Activated CD8-positive, alpha-beta memory T cell treated with anti-CD3 and anti-CD28 coated beads, Interleukin-2, amount 10 ng/mL, durations not matched to agents 7 days and 5 days (primary cell): ENCODE data around the gene PRKCI. TPM values are rescaled to one million over a fixed set of nuclear protein-coding genes. Genes with fewer than 3 reads are reported as not detected.

Experiments
- ATAC-seq: fragments of 150-1000 bp; cut with Tn5 transposase; one replicate; pipeline ENCODE4 v1.10.0; 2021; ENCODE audit warnings: moderate library complexity
- CTCF ChIA-PET: fragments of 350-600 bp; sonication (Branson Sonifier 250); formaldehyde crosslinking; loops from one replicate; lab custom pipeline; 2021; ENCODE audit warnings: antibody characterized with exemption; lab: Charles Lee
- DNase-seq: peaks from one replicate; pipeline ENCODE4 v3.0.0-alpha.2; 2020
- H3K27ac Mint-ChIP-seq: one replicate; pipeline ENCODE4 v1.8.0; 2021; ENCODE audit warnings: mild to moderate bottlenecking, mixed read lengths
- H3K27me3 Mint-ChIP-seq: one replicate; pipeline ENCODE4 v1.8.0; 2021; ENCODE audit warnings: mixed read lengths
- H3K36me3 Mint-ChIP-seq: one replicate; pipeline ENCODE4 v1.8.0; 2021; ENCODE audit warnings: mild to moderate bottlenecking, mixed read lengths
- H3K4me1 Mint-ChIP-seq: one replicate; pipeline ENCODE4 v1.8.0; 2021; ENCODE audit warnings: mixed read lengths
- H3K4me3 Mint-ChIP-seq: one replicate; pipeline ENCODE4 v1.8.0; 2021; ENCODE audit warnings: mild to moderate bottlenecking, moderate library complexity, mixed read lengths
- H3K9me3 Mint-ChIP-seq: one replicate; pipeline ENCODE4 v1.8.0; 2022; ENCODE audit warnings: low read depth, mixed read lengths
- total RNA-seq, 2 experiments: library from RNA; stranded (reverse); gene quantifications; one replicate each; pipeline ENCODE4 v1.2.3, GENCODE V29; 2021

The PRKCI gene
- total RNA-seq, 2 experiments from 2014 or later = 13.3 to 16.4 TPM

GRCh38 chr3:170346481-170347392, 124.5 kb downstream of the PRKCI start:
- Mint-ChIP-seq H3K27ac (no peak overlapping the region), H3K27me3 (no peaks in the 10 kb centered on the region), H3K4me3 (no peak overlapping the region), H3K4me1 (peaks cover 11% of the 10 kb centered on the region), H3K9me3 (no peaks in the 10 kb centered on the region), H3K36me3 (no peaks in the 10 kb centered on the region)
- CTCF ChIA-PET = no interaction called here
- DNase-seq (no peak), ATAC-seq (no peak)

DNA sequence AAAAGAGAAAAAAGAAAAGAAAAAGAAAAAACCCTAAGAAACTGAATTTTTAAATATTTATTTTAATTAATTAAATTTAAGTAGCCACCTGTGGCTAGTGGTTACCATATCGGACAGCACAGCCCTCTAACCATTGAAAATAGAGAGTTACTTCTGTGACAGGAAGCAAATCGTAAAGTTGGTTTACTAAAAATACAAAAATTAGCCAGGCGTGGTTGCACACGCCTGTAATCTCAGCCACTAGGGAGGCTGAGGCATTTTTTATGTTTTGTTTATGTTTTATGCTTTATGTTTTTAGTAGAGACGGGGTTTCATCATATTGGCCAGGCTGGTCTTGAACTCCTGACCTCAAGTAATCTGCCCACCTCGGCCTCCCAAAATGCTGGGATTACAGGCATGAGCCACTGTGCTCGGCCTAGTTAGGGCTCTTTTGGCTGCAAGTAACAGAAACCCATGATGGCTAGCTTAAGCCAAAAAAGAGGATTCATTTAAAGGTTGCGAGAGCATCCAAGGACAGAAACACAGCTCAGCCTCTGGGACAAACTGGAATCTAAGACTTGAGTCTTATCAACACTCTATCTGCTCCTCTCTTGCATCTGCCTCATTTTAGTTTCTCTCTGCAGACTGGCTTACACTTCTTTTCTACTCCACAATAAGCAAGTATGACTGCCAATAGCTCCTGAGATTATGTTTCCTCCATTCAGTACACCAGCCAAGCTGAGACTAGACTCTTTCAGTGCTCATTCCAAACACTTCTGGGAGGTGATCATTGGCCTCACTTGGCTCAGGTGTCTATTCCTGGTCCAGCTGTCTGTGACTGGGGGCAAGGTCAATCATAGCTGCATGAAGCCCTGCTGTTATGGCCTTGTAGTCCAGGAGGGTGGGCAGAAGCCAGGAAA, 128.5 kb downstream of the PRKCI start:
- CTCF ChIA-PET = no interaction called here
- Mint-ChIP-seq H3K27ac (no peak overlapping the region), H3K27me3 (no peaks in the 10 kb centered on the region), H3K4me1 (peaks cover 11% of the 10 kb centered on the region), H3K36me3 (no peaks in the 10 kb centered on the region), H3K9me3 (no peaks in the 10 kb centered on the region), H3K4me3 (no peak overlapping the region)
- no peak for DNase-seq
- no peak for ATAC-seq

- ATAC-seq = no peak
- CTCF ChIA-PET = no interaction called here
- Mint-ChIP-seq H3K9me3 (no peaks in the 10 kb centered on the region), H3K27me3 (no peaks in the 10 kb centered on the region), H3K27ac (no peak overlapping the region), H3K36me3 (no peaks in the 10 kb centered on the region), H3K4me3 (no peak overlapping the region), H3K4me1 (peaks cover 18% of the 10 kb centered on the region)
- no peak for DNase-seq
These were observed 130.7 kb downstream of the PRKCI start for GRCh38 chr3:170352936-170353335.

DNA sequence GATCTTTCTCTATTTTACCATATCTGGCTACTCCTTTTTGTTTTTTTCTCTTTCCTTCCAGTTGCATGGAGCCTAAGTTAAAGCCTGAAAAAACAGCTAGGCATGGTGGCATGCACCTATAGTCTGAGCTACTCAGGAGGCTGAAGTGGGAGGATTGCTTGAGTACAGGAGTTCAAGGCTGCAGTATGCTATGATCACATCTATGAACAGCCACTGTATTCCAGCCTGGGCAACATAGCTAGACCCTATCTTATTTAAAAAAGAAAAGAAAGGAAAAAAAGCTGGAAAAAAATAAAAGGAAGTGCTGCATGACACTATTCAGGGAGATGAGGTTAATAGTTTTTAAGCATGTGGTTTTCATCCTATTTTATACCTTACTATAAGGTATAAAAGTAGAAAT, 131.3 kb downstream of the PRKCI start:
- DNase-seq (no peak), ATAC-seq (no peak)
- Mint-ChIP-seq H3K9me3 (no peaks in the 10 kb centered on the region), H3K4me1 (peaks cover 20% of the 10 kb centered on the region), H3K27me3 (no peaks in the 10 kb centered on the region), H3K4me3 (no peak overlapping the region), H3K27ac (no peak overlapping the region), H3K36me3 (no peaks in the 10 kb centered on the region)
- CTCF ChIA-PET = no interaction called here

DNA sequence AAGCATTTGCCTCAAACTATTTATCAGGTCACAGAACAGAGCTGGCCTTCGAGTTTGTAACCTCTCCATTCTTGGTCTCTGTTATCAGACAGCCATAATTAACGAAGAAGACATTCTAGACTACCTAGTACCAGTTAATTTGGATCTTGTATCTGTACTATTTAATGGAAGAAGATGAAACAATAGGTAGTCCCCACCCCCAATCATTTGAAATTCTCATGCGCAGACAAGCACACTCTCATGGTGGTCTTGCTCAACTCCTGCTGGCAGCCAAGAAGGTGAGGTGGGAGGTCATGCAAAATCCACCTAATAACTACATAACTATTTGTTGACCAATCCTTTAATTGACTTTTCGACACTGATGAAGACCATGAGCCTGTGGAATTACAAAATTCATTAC, 132.5 kb downstream of the PRKCI start:
- CTCF ChIA-PET = no interaction called here
- no peak overlapping the region for H3K4me3 Mint-ChIP-seq
- peaks cover 3% of the 10 kb centered on the region for H3K36me3 Mint-ChIP-seq
- H3K9me3 Mint-ChIP-seq = no peaks in the 10 kb centered on the region
- no peaks in the 10 kb centered on the region for H3K27me3 Mint-ChIP-seq
- ATAC-seq = no peak
- no peak for DNase-seq
- no peak overlapping the region for H3K27ac Mint-ChIP-seq
- H3K4me1 Mint-ChIP-seq = peaks cover 30% of the 10 kb centered on the region

Other genes starting within 250 kb of the PRKCI start
- 1 to 10 TPM; 3.6 to 6.4 TPM for gene GPR160, start 184.4 kb upstream of the PRKCI start, total RNA-seq
- 10 to 100 TPM; 51.4 to 78.3 TPM for gene PHC3, start 40.7 kb upstream of the PRKCI start, total RNA-seq
- 10 to 100 TPM; 13.9 to 20.9 TPM for gene SKIL, start 135.3 kb downstream of the PRKCI start, total RNA-seq
- gene CLDN11, start 196.4 kb downstream of the PRKCI start, total RNA-seq = under 1 TPM in 1 of 2 experiments, not detected in 1; 0.16 TPM